Upper lobe of left lung (tissue), 6 donors: ENCODE data around the gene ORAI2. TPM values are rescaled to one million over a fixed set of nuclear protein-coding genes. Genes with fewer than 3 reads are reported as not detected.

Experiments
- ATAC-seq, 2 donors: fragments of 200-7000 bp; cut with Tn5 transposase; one replicate each; pipeline ENCODE4 v1.9.1; 2022; ENCODE audit warnings: mild to moderate bottlenecking in 2 of 2, moderate library complexity in 2 of 2; ENCODE audit not compliant: low FRiP score in 2 of 2
- DNase-seq, 2 donors: peaks; one replicate each; pipeline ENCODE4 v3.0.0-alpha.2; 2019 to 2020
- H3K27ac ChIP-seq, 4 donors: fragments of 200-600 bp; sonication (generic); one replicate each; pipeline ENCODE4 v1.5.1; 2016 to 2019
- H3K27me3 ChIP-seq, 4 donors: fragments of 200-600 bp; sonication (generic); one replicate each; pipeline ENCODE4 v1.5.1; 2017 to 2019
- H3K36me3 ChIP-seq, 4 donors: fragments of 200-600 bp; sonication (generic); one replicate each; pipeline ENCODE4 v1.5.1; 2016 to 2019
- H3K4me1 ChIP-seq, 4 donors: fragments of 200-600 bp; sonication (generic); one replicate each; pipeline ENCODE4 v1.5.1; 2018 to 2019
- H3K4me3 ChIP-seq, 4 donors: fragments of 200-600 bp; sonication (generic); one replicate each; pipeline ENCODE4 v1.5.1; 2017 to 2019; ENCODE audit warnings: mild to moderate bottlenecking in 2 of 4, moderate library complexity in 1 of 4
- H3K9me3 ChIP-seq, 4 donors: fragments of 200-600 bp; sonication (generic); one replicate each; pipeline ENCODE4 v1.5.1; 2018 to 2019
- CTCF ChIP-seq, 6 experiments: fragments of 450-650 bp in 4 of 6; fragments of 200-600 bp in 2 of 6; sonication (generic) in 2 of 6; IDR thresholded peaks; one replicate each; pipeline ENCODE4 v1.5.1; 2016 to 2019; ENCODE audit warnings: antibody characterized with exemption in 6 of 6
- EP300 ChIP-seq, 4 donors: sonication (generic); formaldehyde crosslinking; IDR thresholded peaks; one replicate each; pipeline ENCODE4 v1.5.1; 2017; ENCODE audit warnings: antibody characterized with exemption in 4 of 4, control low read depth in 2 of 4
- POLR2A ChIP-seq, 4 donors: fragments of 450-650 bp; IDR thresholded peaks; one replicate each; pipeline ENCODE4 v1.5.1; 2016 to 2017; ENCODE audit warnings: antibody characterized with exemption in 4 of 4, mild to moderate bottlenecking in 2 of 4
- POLR2AphosphoS5 ChIP-seq, 2 donors: sonication (generic); formaldehyde crosslinking; IDR thresholded peaks; one replicate each; pipeline ENCODE4 v1.5.1; 2017; ENCODE audit warnings: antibody characterized with exemption in 2 of 2
- WGBS, 2 donors: methylation state at CpG; one replicate each; pipeline ENCODE4 v1.1.5; 2017 to 2018; 5-methylcytosine and 5-hydroxymethylcytosine counted together
- total RNA-seq, 6 donors: library from RNA; depleted of rRNA in 4 of 6; stranded (reverse); fragments of >200 nt in 4 of 6; gene quantifications; one replicate each; pipeline versions ENCODE4 v1.1.0 to v1.2.1, GENCODE V29; 2016 to 2021
- donor health status: DM: no; HTN: no; CAD: no; lungs with moderate emphysema.
- donor health status: DM: no; HTN: yes; CAD: no; lungs with severe emphysema.

Gene ORAI2
- total RNA-seq, 6 donors from 2014 or later: 9.4 to 35.2 (median 30.5) TPM

GRCh38 chr7:102447311-102447710 is 13.9 kb downstream of the ORAI2 start:
- TF ChIP-seq EP300 (IDR thresholded peaks at IDR 0.05): no peak
- TF ChIP-seq CTCF (IDR thresholded peaks at IDR 0.05): no peak
- no peak for TF ChIP-seq POLR2AphosphoS5 (IDR thresholded peaks at IDR 0.05)
- TF ChIP-seq POLR2A (IDR thresholded peaks at IDR 0.05): no peak
- 88 to 96% methylated on average over 10 to 11 of the region's 14 CpGs for WGBS, 2 donors
- Histone ChIP-seq H3K4me1 (peaks cover 0 to 5% (median 0%) of the 10 kb centered on the region in 4 donors), H3K27me3 (no peaks in the 10 kb centered on the region), H3K9me3 (no peaks in the 10 kb centered on the region), H3K4me3 (no peak overlapping the region), H3K36me3 (peaks cover 0 to 33% (median 26%) of the 10 kb centered on the region in 4 donors), H3K27ac (no peak overlapping the region)
- peak in 1 of 2 donors; percentile 51 for DNase-seq
- ATAC-seq: peak in 1 of 2 donors; percentile 16

- WGBS, 2 donors: 95 to 99% methylated on average over 15 of the region's 15 CpGs
- Histone ChIP-seq H3K4me3 (no peak overlapping the region), H3K36me3 (peaks cover 0 to 33% (median 25%) of the 10 kb centered on the region in 4 donors), H3K4me1 (peaks cover 0 to 5% (median 0%) of the 10 kb centered on the region in 4 donors), H3K27me3 (no peaks in the 10 kb centered on the region), H3K27ac (no peak overlapping the region), H3K9me3 (no peaks in the 10 kb centered on the region)
- ATAC-seq (no peak), DNase-seq (no peak)
- TF ChIP-seq POLR2AphosphoS5 (IDR thresholded peaks at IDR 0.05) (no peak), POLR2A (IDR thresholded peaks at IDR 0.05) (no peak), EP300 (IDR thresholded peaks at IDR 0.05) (no peak), CTCF (IDR thresholded peaks at IDR 0.05) (no peak)
These were observed 15.8 kb downstream of the ORAI2 start for GRCh38 chr7:102449136-102449535.

DNA sequence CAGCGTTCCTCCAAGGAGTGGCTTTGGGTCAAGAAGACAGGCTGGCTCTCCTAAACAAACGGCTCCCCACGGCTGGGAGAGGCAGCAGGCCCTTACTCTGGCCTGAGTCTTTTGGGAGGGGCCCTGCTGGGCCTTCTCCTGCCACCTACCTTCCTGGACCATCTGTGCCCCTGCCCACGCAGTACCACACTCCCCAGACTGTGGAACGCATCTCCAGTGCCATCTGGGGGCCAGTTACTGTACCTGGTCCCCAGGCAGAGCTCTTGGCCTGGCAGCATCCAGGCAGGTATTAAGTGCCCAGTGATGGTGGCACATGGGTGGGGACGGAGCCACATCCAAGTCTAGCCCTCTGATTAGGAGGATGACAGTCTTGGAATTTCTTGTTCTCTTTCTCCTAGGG is 16.9 kb downstream of the ORAI2 start:
- ATAC-seq (no peak), DNase-seq (no peak)
- peaks cover 0 to 5% (median 0%) of the 10 kb centered on the region in 4 donors for H3K4me1 ChIP-seq
- H3K4me3 ChIP-seq: no peak overlapping the region
- peaks cover 0 to 27% (median 21%) of the 10 kb centered on the region in 4 donors for H3K36me3 ChIP-seq
- no peaks in the 10 kb centered on the region for H3K9me3 ChIP-seq
- TF ChIP-seq EP300 (IDR thresholded peaks at IDR 0.05) (no peak), CTCF (IDR thresholded peaks at IDR 0.05) (peak in 1 of 6 experiments; percentile 7)
- H3K27ac ChIP-seq: no peak overlapping the region
- no peaks in the 10 kb centered on the region for H3K27me3 ChIP-seq
- WGBS, 2 donors: 69 to 79% methylated on average over 6 of the region's 6 CpGs

DNA sequence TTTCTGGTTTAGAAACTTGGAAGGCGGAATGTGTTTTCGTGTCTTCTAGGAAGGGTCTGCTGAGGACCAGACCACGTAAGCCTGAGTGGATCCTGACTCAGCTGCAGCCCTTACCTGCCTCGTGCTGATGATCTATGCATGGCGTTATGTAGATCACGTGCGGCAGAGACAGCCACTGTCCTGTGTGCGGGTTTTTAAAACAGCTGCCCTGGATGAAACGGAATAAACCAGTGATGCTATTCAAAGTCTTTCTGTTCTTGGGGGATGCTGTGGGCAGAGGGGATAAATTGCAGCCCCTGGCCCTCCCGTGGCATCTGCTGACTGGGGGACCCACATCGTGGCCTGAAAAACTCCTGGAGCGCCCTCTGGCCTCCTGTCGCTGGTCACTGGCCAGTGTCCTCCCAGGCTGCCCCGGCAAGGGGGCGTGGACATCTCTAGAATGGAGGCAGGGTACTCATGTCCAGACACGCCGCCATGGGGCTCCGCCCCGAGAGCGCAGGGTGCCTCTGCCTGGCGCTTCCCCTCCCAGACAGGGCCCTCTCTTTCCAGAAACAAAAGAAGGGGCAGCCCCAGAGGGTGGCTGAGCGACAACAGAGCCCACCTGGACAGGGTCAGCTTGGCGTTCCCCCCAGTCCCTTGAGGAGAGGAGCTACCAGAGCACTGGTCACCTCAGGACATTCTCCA is 18.1 kb downstream of the ORAI2 start:
- Histone ChIP-seq H3K4me3 (no peak overlapping the region), H3K27me3 (no peaks in the 10 kb centered on the region), H3K36me3 (peaks cover under 1 to 34% (median 26%) of the 10 kb centered on the region in 4 donors), H3K27ac (no peak overlapping the region), H3K4me1 (peaks cover 0 to 5% (median 0%) of the 10 kb centered on the region in 4 donors), H3K9me3 (no peaks in the 10 kb centered on the region)
- 50 to 84% methylated on average over 10 to 21 of the region's 23 CpGs for WGBS, 2 donors
- peak in 1 of 2 donors; percentile 80 for DNase-seq
- no peak for ATAC-seq
- TF ChIP-seq CTCF (IDR thresholded peaks at IDR 0.05): no peak
- no peak for TF ChIP-seq EP300 (IDR thresholded peaks at IDR 0.05)
- TF ChIP-seq POLR2A (IDR thresholded peaks at IDR 0.05): no peak
- TF ChIP-seq POLR2AphosphoS5 (IDR thresholded peaks at IDR 0.05): no peak

- H3K4me1 ChIP-seq: peaks cover 0 to 5% (median 0%) of the 10 kb centered on the region in 4 donors
- peaks cover 7 to 34% (median 26%) of the 10 kb centered on the region in 4 donors for H3K36me3 ChIP-seq
- no peak for ATAC-seq
- no peak overlapping the region for H3K27ac ChIP-seq
- DNase-seq: no peak
- no peak for TF ChIP-seq EP300 (IDR thresholded peaks at IDR 0.05)
- no peak for TF ChIP-seq CTCF (IDR thresholded peaks at IDR 0.05)
- no peak for TF ChIP-seq POLR2A (IDR thresholded peaks at IDR 0.05)
- H3K27me3 ChIP-seq: no peaks in the 10 kb centered on the region
- 91 to 97% methylated on average over 6 of the region's 6 CpGs for WGBS, 2 donors
- no peaks in the 10 kb centered on the region for H3K9me3 ChIP-seq
- H3K4me3 ChIP-seq: no peak overlapping the region
These were observed 19.1 kb downstream of the ORAI2 start for GRCh38 chr7:102452451-102452850.
